ENCODE results near the gene EHBP1L1. TPM values are rescaled to one million over a fixed set of nuclear protein-coding genes. Genes with fewer than 3 reads are reported as not detected.
A peak's percentile ranks its signal among the peaks of the same experiment; 100 is the strongest.

Gene EHBP1L1
- total and polyA plus RNA-seq, 2 of the 13 experiments (the other 11 are each of a cell fraction or from before 2014, with no cell fraction given) = 8.3 to 10.6 TPM

DNA sequence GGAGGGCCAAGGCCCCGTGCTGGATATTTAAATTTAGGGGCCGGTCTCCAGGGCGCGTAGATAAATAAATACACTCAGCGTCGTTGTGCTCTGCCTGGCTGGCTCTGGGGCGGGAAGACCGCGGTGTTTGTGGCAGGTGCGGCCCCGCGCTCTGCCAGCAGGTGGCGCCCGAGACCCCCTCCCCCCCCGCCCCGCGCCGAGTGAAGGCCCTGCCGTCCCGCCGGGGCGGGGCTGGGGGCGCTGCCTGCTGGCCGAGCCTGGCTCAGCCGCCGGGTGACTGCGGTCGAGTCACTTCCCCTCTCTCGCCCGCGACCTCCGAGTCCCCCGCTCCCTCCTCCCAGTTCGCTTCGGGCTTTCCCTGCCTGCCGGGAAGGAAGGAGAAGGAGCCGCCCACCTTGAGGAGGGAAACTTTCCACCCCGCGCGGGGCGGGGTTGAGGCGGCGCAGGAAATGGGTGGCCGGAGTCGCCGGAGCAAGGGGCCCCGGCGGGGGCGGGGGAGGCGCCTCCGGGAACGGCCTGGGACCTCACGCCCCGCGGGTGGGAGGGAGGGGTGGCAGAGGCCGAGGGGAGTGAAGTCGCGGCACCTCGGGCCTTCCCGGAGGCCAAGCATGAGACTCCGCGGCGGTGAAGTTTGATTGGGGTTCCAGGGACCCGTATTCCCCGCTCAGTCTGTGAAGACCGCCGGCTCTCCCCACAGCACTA lies 1.6 kb upstream of the EHBP1L1 start (continued):
- TF ChIP-seq, protein P1, sequence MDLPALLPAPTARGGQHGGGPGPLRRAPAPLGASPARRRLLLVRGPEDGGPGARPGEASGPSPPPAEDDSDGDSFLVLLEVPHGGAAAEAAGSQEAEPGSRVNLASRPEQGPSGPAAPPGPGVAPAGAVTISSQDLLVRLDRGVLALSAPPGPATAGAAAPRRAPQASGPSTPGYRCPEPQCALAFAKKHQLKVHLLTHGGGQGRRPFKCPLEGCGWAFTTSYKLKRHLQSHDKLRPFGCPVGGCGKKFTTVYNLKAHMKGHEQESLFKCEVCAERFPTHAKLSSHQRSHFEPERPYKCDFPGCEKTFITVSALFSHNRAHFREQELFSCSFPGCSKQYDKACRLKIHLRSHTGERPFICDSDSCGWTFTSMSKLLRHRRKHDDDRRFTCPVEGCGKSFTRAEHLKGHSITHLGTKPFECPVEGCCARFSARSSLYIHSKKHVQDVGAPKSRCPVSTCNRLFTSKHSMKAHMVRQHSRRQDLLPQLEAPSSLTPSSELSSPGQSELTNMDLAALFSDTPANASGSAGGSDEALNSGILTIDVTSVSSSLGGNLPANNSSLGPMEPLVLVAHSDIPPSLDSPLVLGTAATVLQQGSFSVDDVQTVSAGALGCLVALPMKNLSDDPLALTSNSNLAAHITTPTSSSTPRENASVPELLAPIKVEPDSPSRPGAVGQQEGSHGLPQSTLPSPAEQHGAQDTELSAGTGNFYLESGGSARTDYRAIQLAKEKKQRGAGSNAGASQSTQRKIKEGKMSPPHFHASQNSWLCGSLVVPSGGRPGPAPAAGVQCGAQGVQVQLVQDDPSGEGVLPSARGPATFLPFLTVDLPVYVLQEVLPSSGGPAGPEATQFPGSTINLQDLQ (CRISPR knock-in tag; IDR thresholded peaks at IDR 0.05) = no peak
- TF ChIP-seq, protein P2, sequence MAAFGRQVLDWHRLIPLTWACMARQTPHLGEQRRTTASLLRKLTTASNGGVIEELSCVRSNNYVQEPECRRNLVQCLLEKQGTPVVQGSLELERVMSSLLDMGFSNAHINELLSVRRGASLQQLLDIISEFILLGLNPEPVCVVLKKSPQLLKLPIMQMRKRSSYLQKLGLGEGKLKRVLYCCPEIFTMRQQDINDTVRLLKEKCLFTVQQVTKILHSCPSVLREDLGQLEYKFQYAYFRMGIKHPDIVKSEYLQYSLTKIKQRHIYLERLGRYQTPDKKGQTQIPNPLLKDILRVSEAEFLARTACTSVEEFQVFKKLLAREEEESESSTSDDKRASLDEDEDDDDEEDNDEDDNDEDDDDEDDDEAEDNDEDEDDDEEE (CRISPR knock-in tag; IDR thresholded peaks at IDR 0.05) = no peak
- TF ChIP-seq, protein P3, sequence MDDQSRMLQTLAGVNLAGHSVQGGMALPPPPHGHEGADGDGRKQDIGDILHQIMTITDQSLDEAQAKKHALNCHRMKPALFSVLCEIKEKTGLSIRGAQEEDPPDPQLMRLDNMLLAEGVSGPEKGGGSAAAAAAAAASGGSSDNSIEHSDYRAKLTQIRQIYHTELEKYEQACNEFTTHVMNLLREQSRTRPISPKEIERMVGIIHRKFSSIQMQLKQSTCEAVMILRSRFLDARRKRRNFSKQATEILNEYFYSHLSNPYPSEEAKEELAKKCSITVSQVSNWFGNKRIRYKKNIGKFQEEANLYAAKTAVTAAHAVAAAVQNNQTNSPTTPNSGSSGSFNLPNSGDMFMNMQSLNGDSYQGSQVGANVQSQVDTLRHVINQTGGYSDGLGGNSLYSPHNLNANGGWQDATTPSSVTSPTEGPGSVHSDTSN (CRISPR knock-in tag; IDR thresholded peaks at IDR 0.05; ENCODE audit: borderline replicate concordance) = no peak
- no peak for TF ChIP-seq ZNF615 (CRISPR knock-in tag; IDR thresholded peaks at IDR 0.05; ENCODE audit: borderline replicate concordance)
- no peak for TF ChIP-seq ZFP41 (CRISPR knock-in tag; IDR thresholded peaks at IDR 0.05; ENCODE audit: borderline replicate concordance)
- TF ChIP-seq PRPF4 (IDR thresholded peaks at IDR 0.05; ENCODE audit: low read depth, low read length, poor library complexity, severe bottlenecking) = no peak
- TF ChIP-seq CHD2 (IDR thresholded peaks at IDR 0.05; ENCODE audit: low read depth, low read length) = no peak
- TF ChIP-seq MBNL3 (CRISPR knock-in tag; conservative IDR thresholded peaks at IDR 0.05) = no peak
- no peak for TF ChIP-seq THYN1 (CRISPR knock-in tag; IDR thresholded peaks at IDR 0.05; ENCODE audit: borderline replicate concordance, low read depth)
- TF ChIP-seq, protein P4, sequence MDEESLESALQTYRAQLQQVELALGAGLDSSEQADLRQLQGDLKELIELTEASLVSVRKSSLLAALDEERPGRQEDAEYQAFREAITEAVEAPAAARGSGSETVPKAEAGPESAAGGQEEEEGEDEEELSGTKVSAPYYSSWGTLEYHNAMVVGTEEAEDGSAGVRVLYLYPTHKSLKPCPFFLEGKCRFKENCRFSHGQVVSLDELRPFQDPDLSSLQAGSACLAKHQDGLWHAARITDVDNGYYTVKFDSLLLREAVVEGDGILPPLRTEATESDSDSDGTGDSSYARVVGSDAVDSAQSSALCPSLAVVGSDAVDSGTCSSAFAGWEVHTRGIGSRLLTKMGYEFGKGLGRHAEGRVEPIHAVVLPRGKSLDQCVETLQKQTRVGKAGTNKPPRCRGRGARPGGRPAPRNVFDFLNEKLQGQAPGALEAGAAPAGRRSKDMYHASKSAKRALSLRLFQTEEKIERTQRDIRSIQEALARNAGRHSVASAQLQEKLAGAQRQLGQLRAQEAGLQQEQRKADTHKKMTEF (CRISPR knock-in tag; IDR thresholded peaks at IDR 0.05) = peak; percentile 51; the same call in 1 of the 2 replicates
- TF ChIP-seq PAF1 (CRISPR knock-in tag; IDR thresholded peaks at IDR 0.05) = no peak
- TF ChIP-seq, protein P5, sequence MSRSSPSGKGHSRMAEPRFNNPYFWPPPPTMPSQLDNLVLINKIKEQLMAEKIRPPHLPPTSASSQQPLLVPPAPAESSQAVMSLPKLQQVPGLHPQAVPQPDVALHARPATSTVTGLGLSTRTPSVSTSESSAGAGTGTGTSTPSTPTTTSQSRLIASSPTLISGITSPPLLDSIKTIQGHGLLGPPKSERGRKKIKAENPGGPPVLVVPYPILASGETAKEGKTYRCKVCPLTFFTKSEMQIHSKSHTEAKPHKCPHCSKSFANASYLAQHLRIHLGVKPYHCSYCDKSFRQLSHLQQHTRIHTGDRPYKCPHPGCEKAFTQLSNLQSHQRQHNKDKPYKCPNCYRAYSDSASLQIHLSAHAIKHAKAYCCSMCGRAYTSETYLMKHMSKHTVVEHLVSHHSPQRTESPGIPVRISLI (CRISPR knock-in tag; IDR thresholded peaks at IDR 0.05; ENCODE audit: borderline replicate concordance) = no peak
- TF ChIP-seq, protein P6, sequence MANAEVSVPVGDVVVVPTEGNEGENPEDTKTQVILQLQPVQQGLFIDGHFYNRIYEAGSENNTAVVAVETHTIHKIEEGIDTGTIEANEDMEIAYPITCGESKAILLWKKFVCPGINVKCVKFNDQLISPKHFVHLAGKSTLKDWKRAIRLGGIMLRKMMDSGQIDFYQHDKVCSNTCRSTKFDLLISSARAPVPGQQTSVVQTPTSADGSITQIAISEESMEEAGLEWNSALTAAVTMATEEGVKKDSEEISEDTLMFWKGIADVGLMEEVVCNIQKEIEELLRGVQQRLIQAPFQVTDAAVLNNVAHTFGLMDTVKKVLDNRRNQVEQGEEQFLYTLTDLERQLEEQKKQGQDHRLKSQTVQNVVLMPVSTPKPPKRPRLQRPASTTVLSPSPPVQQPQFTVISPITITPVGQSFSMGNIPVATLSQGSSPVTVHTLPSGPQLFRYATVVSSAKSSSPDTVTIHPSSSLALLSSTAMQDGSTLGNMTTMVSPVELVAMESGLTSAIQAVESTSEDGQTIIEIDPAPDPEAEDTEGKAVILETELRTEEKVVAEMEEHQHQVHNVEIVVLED (CRISPR knock-in tag; IDR thresholded peaks at IDR 0.05; ENCODE audit: borderline replicate concordance) = peak; percentile 31; the same call in 1 of the 2 replicates
- TF ChIP-seq ZNF460 (CRISPR knock-in tag; IDR thresholded peaks at IDR 0.05; ENCODE audit: borderline replicate concordance) = no peak
- no peak for TF ChIP-seq MEIS1 (CRISPR knock-in tag; IDR thresholded peaks at IDR 0.05; ENCODE audit: borderline replicate concordance)
- TF ChIP-seq ZNF652 (CRISPR knock-in tag; IDR thresholded peaks at IDR 0.05; ENCODE audit: borderline replicate concordance, low read depth) = no peak
- TF ChIP-seq ZNF484 (CRISPR knock-in tag; IDR thresholded peaks at IDR 0.05; ENCODE audit: borderline replicate concordance, low read depth) = no peak

Measured in HepG2 (cell line).